Glutamatergic neuron (in vitro differentiated cells): ENCODE data around the gene ATG4B. TPM values are rescaled to one million over a fixed set of nuclear protein-coding genes. Genes with fewer than 3 reads are reported as not detected.

Experiments
- DNase-seq: peaks from one replicate; pipeline ENCODE4 v3.0.0; 2022
- H3K27ac Mint-ChIP-seq: one replicate; pipeline ENCODE4 v1.8.0; 2020; ENCODE audit warnings: mild to moderate bottlenecking, mixed read lengths, inconsistent platforms; ENCODE audit not compliant: unreplicated experiment
- H3K27me3 Mint-ChIP-seq: one replicate; pipeline ENCODE4 v1.8.0; 2020; ENCODE audit warnings: mild to moderate bottlenecking, moderate library complexity, mixed read lengths, inconsistent platforms; ENCODE audit not compliant: unreplicated experiment
- H3K36me3 Mint-ChIP-seq: one replicate; pipeline ENCODE4 v1.8.0; 2020; ENCODE audit warnings: mild to moderate bottlenecking, mixed read lengths, inconsistent platforms; ENCODE audit not compliant: unreplicated experiment
- H3K4me1 Mint-ChIP-seq: one replicate; pipeline ENCODE4 v1.8.0; 2020; ENCODE audit warnings: mild to moderate bottlenecking, low read depth, mixed read lengths, inconsistent platforms; ENCODE audit not compliant: unreplicated experiment
- H3K4me3 Mint-ChIP-seq: one replicate; pipeline ENCODE4 v1.8.0; 2020; ENCODE audit warnings: mild to moderate bottlenecking, mixed read lengths, inconsistent platforms; ENCODE audit not compliant: unreplicated experiment
- H3K9me3 Mint-ChIP-seq: one replicate; pipeline ENCODE4 v1.8.0; 2020; ENCODE audit warnings: mild to moderate bottlenecking, moderate library complexity, mixed read lengths, inconsistent platforms; ENCODE audit not compliant: unreplicated experiment
- CTCF ChIP-seq: fragments of 200-600 bp; sonication (generic); IDR thresholded peaks from one replicate; pipeline ENCODE4 v1.5.0; 2021; ENCODE audit not compliant: partially characterized antibody, unreplicated experiment
- total RNA-seq: library from RNA; stranded (reverse); fragmentation: NEBNext Ultra II Directional; extraction: Animal tissue kit (Norgen Biotek cat#: 25700); gene quantifications from one replicate; pipeline ENCODE4 v1.2.1, GENCODE V29; 2021; ENCODE audit not compliant: unreplicated experiment

The ATG4B gene
- total RNA-seq, 1 donor from 2014 or later = 115 TPM

- peaks cover 6% of the 10 kb centered on the region for H3K9me3 Mint-ChIP-seq
- H3K36me3 Mint-ChIP-seq = no peaks in the 10 kb centered on the region
- H3K27ac Mint-ChIP-seq = no peak overlapping the region
- no peaks in the 10 kb centered on the region for H3K4me1 Mint-ChIP-seq
- no peak for TF ChIP-seq CTCF
- DNase-seq = no peak
- H3K27me3 Mint-ChIP-seq = peaks cover 7% of the 10 kb centered on the region
- H3K4me3 Mint-ChIP-seq = no peak overlapping the region
Observed at GRCh38 chr2:241672243-241673188, 35.0 kb downstream of the ATG4B start.

GRCh38 chr2:241673189-241673663 lies 35.7 kb downstream of the ATG4B start:
- peaks cover 7% of the 10 kb centered on the region for H3K27me3 Mint-ChIP-seq
- no peaks in the 10 kb centered on the region for H3K36me3 Mint-ChIP-seq
- peaks cover 6% of the 10 kb centered on the region for H3K9me3 Mint-ChIP-seq
- no peak overlapping the region for H3K4me3 Mint-ChIP-seq
- TF ChIP-seq CTCF = no peak
- H3K4me1 Mint-ChIP-seq = no peaks in the 10 kb centered on the region
- no peak overlapping the region for H3K27ac Mint-ChIP-seq
- DNase-seq = no peak

- no peaks in the 10 kb centered on the region for H3K4me1 Mint-ChIP-seq
- no peak overlapping the region for H3K4me3 Mint-ChIP-seq
- no peak for TF ChIP-seq CTCF
- H3K36me3 Mint-ChIP-seq = no peaks in the 10 kb centered on the region
- peaks cover 6% of the 10 kb centered on the region for H3K9me3 Mint-ChIP-seq
- no peak overlapping the region for H3K27ac Mint-ChIP-seq
- no peak for DNase-seq
- peaks cover 7% of the 10 kb centered on the region for H3K27me3 Mint-ChIP-seq
Observed at GRCh38 chr2:241673797-241674725, 36.6 kb downstream of the ATG4B start.

- Mint-ChIP-seq H3K9me3 (peaks cover 8% of the 10 kb centered on the region), H3K4me3 (no peak overlapping the region), H3K27ac (no peak overlapping the region), H3K36me3 (no peaks in the 10 kb centered on the region), H3K4me1 (no peaks in the 10 kb centered on the region), H3K27me3 (peaks cover 10% of the 10 kb centered on the region)
- no peak for DNase-seq
- TF ChIP-seq CTCF = no peak
Observed at GRCh38 chr2:241675885-241676284, 38.4 kb downstream of the ATG4B start.
